ENCODE data around the gene PPID. TPM values are rescaled to one million over a fixed set of nuclear protein-coding genes. Genes with fewer than 3 reads are reported as not detected.

PPID gene
- total RNA-seq, 2 experiments from 2014 or later: 72.0 to 78.1 TPM

- Mint-ChIP-seq H3K27me3 (no peaks in the 10 kb centered on the region), H3K27ac (no peak overlapping the region), H3K4me1 (no peaks in the 10 kb centered on the region), H3K9me3 (ENCODE audit: low read depth) (no peaks in the 10 kb centered on the region), H3K36me3 (ENCODE audit: low read depth) (peaks cover 13% of the 10 kb centered on the region), H3K4me3 (no peak overlapping the region)
- ChIA-PET POLR2A (no interaction called here), CTCF (no interaction called here)
- intact Hi-C loops (cut with DNase I, micrococcal nuclease): no loop called here
- DNase-seq (no peak), ATAC-seq (no peak)
These were observed 34.4 kb downstream of the PPID start for GRCh38 chr4:158688813-158689212.

- peaks cover 9% of the 10 kb centered on the region for H3K36me3 Mint-ChIP-seq (ENCODE audit: low read depth)
- ChIA-PET POLR2A (no interaction called here), CTCF (no interaction called here)
- H3K9me3 Mint-ChIP-seq (ENCODE audit: low read depth): no peaks in the 10 kb centered on the region
- ATAC-seq (no peak), DNase-seq (no peak)
- no peak overlapping the region for H3K4me3 Mint-ChIP-seq
- H3K4me1 Mint-ChIP-seq: no peaks in the 10 kb centered on the region
- H3K27ac Mint-ChIP-seq: no peak overlapping the region
- H3K27me3 Mint-ChIP-seq: no peaks in the 10 kb centered on the region
- intact Hi-C loops (cut with DNase I, micrococcal nuclease): no loop called here
These were observed 41.1 kb downstream of the PPID start for GRCh38 chr4:158682066-158682465.

- no peak for DNase-seq
- ChIA-PET POLR2A (no interaction called here), CTCF (no interaction called here)
- H3K27ac Mint-ChIP-seq: no peak overlapping the region
- intact Hi-C loops (cut with DNase I, micrococcal nuclease): no loop called here
- no peaks in the 10 kb centered on the region for H3K27me3 Mint-ChIP-seq
- no peak overlapping the region for H3K4me3 Mint-ChIP-seq
- no peaks in the 10 kb centered on the region for H3K4me1 Mint-ChIP-seq
- H3K9me3 Mint-ChIP-seq (ENCODE audit: low read depth): no peaks in the 10 kb centered on the region
- no peak for ATAC-seq
- H3K36me3 Mint-ChIP-seq (ENCODE audit: low read depth): peaks cover 9% of the 10 kb centered on the region
These were observed 41.6 kb downstream of the PPID start for GRCh38 chr4:158681629-158682028.

- POLR2A ChIA-PET: no interaction called here
- CTCF ChIA-PET: interaction anchor here (1.0 kb wide), 1 partner anchor 23 kb away, joined by 3 read pairs; no protein-coding TSS in a partner anchor
- Mint-ChIP-seq H3K4me1 (peaks cover 1% of the 10 kb centered on the region), H3K9me3 (ENCODE audit: low read depth) (no peaks in the 10 kb centered on the region), H3K27me3 (no peaks in the 10 kb centered on the region), H3K4me3 (no peak overlapping the region), H3K27ac (no peak overlapping the region), H3K36me3 (ENCODE audit: low read depth) (peaks cover 6% of the 10 kb centered on the region)
- no peak for ATAC-seq
- DNase-seq: no peak
- intact Hi-C loops (cut with DNase I, micrococcal nuclease): no loop called here
These were observed 44.4 kb downstream of the PPID start for GRCh38 chr4:158678767-158679166.

GRCh38 chr4:158676076-158676475 is 47.1 kb downstream of the PPID start:
- Mint-ChIP-seq H3K36me3 (ENCODE audit: low read depth) (peaks cover 6% of the 10 kb centered on the region), H3K9me3 (ENCODE audit: low read depth) (no peaks in the 10 kb centered on the region), H3K27ac (no peak overlapping the region), H3K4me1 (peaks cover 7% of the 10 kb centered on the region), H3K4me3 (no peak overlapping the region), H3K27me3 (no peaks in the 10 kb centered on the region)
- CTCF ChIA-PET: no interaction called here
- intact Hi-C loops (cut with DNase I, micrococcal nuclease): no loop called here
- ATAC-seq (no peak), DNase-seq (no peak)
- POLR2A ChIA-PET: no interaction called here

GRCh38 chr4:158673633-158674032 is 49.6 kb downstream of the PPID start:
- Mint-ChIP-seq H3K27me3 (no peaks in the 10 kb centered on the region), H3K27ac (no peak overlapping the region), H3K4me1 (peaks cover 18% of the 10 kb centered on the region), H3K4me3 (peak overlapping the region; percentile 16), H3K36me3 (ENCODE audit: low read depth) (peaks cover 4% of the 10 kb centered on the region), H3K9me3 (ENCODE audit: low read depth) (no peaks in the 10 kb centered on the region)
- no peak for ATAC-seq
- intact Hi-C loops (cut with DNase I, micrococcal nuclease): loop anchor here (5.0 kb wide), 5 partner anchors 139 to 504 kb away; no protein-coding TSS in a partner anchor
- POLR2A ChIA-PET: no interaction called here
- CTCF ChIA-PET: no interaction called here
- DNase-seq: no peak

- Mint-ChIP-seq H3K4me3 (peak within 1 kb of the TSS; percentile 97), H3K27ac (peak within 1 kb of the TSS; percentile 97), H3K36me3 (ENCODE audit: low read depth) (peaks cover 6% of the 10 kb centered on the region), H3K4me1 (peaks cover 18% of the 10 kb centered on the region), H3K9me3 (ENCODE audit: low read depth) (no peaks in the 10 kb centered on the region), H3K27me3 (no peaks in the 10 kb centered on the region)
- peak; percentile 88 for ATAC-seq
- DNase-seq: peak; percentile 98
- CTCF ChIA-PET: interaction anchor here (0.7 kb wide), 2 partner anchors 43 to 134 kb away, joined by 3 read pairs; no protein-coding TSS in a partner anchor
- intact Hi-C loops (cut with DNase I, micrococcal nuclease): loop anchor here (1.0 to 5.0 kb wide), 12 partner anchors 51 to 534 kb away; partner anchors contain the start of genes PPID (in 2 of the 2), RAPGEF2 (in 2 of the 2) and FNIP2 (in 1 of the 2)
- POLR2A ChIA-PET: interaction anchor here (0.6 kb wide), 1 partner anchor 53 kb away, joined by 3 read pairs; no protein-coding TSS in a partner anchor
These were observed 51.0 kb downstream of the PPID start, which contains the start of gene ETFDH for GRCh38 chr4:158671915-158672806. TSS of gene ETFDH (plus strand) at chr4:158672296. CDS start at chr4:158672457, 161 bp downstream.

GRCh38 chr4:158671665-158671914 is 51.6 kb downstream of the PPID start, which contains the start of gene C4orf46:
TSS of gene C4orf46 (minus strand) at chr4:158671887. CDS start at chr4:158671801, 86 bp downstream.
- Mint-ChIP-seq H3K4me1 (peaks cover 18% of the 10 kb centered on the region), H3K9me3 (ENCODE audit: low read depth) (no peaks in the 10 kb centered on the region), H3K27ac (peak within 1 kb of the TSS; percentile 97), H3K36me3 (ENCODE audit: low read depth) (peaks cover 6% of the 10 kb centered on the region), H3K4me3 (peak within 1 kb of the TSS; percentile 97), H3K27me3 (no peaks in the 10 kb centered on the region)
- ATAC-seq (no peak), DNase-seq (no peak)
- ChIA-PET CTCF (interaction anchor here (0.7 to 1.4 kb wide), 4 partner anchors 42 to 531 kb away, joined by 3 to 4 read pairs (median 3); partner anchors contain the start of gene FNIP2), POLR2A (interaction anchor here (0.6 kb wide), 1 partner anchor 53 kb away, joined by 3 read pairs; no protein-coding TSS in a partner anchor)
- intact Hi-C loops (cut with DNase I, micrococcal nuclease): loop anchor here (1.0 to 5.0 kb wide), 9 partner anchors 98 to 535 kb away; partner anchors contain the start of genes FNIP2 (in 1 of the 2) and RAPGEF2 (in 1 of the 2)

GRCh38 chr4:158670975-158671664 is 52.1 kb downstream of the PPID start:
- Mint-ChIP-seq H3K4me3 (peak overlapping the region; percentile 97), H3K4me1 (peaks cover 18% of the 10 kb centered on the region), H3K36me3 (ENCODE audit: low read depth) (peaks cover 6% of the 10 kb centered on the region), H3K27me3 (no peaks in the 10 kb centered on the region), H3K9me3 (ENCODE audit: low read depth) (no peaks in the 10 kb centered on the region), H3K27ac (peak overlapping the region; percentile 97)
- DNase-seq (peak; percentile 82), ATAC-seq (peak; percentile 32)
- ChIA-PET POLR2A (interaction anchor here (0.6 kb wide), 1 partner anchor 54 kb away, joined by 3 read pairs; no protein-coding TSS in a partner anchor), CTCF (interaction anchor here (0.7 to 1.4 kb wide), 7 partner anchors 29 to 531 kb away, joined by 3 to 4 read pairs (median 3); partner anchors contain the start of gene FNIP2)
- intact Hi-C loops (cut with DNase I, micrococcal nuclease): loop anchor here (1.0 to 5.0 kb wide), 9 partner anchors 98 to 535 kb away; partner anchors contain the start of genes FNIP2 (in 1 of the 2) and RAPGEF2 (in 1 of the 2)

GRCh38 chr4:158669310-158669709 is 53.9 kb downstream of the PPID start:
- peaks cover 18% of the 10 kb centered on the region for H3K4me1 Mint-ChIP-seq
- no peak overlapping the region for H3K27ac Mint-ChIP-seq
- H3K36me3 Mint-ChIP-seq (ENCODE audit: low read depth): peaks cover 13% of the 10 kb centered on the region
- DNase-seq (no peak), ATAC-seq (no peak)
- H3K27me3 Mint-ChIP-seq: no peaks in the 10 kb centered on the region
- ChIA-PET CTCF (interaction anchor here (0.7 to 1.1 kb wide), 6 partner anchors 11 to 523 kb away, joined by 3 to 4 read pairs (median 3); no protein-coding TSS in a partner anchor), POLR2A (no interaction called here)
- intact Hi-C loops (cut with DNase I, micrococcal nuclease): no loop called here
- no peaks in the 10 kb centered on the region for H3K9me3 Mint-ChIP-seq (ENCODE audit: low read depth)
- no peak overlapping the region for H3K4me3 Mint-ChIP-seq

- Mint-ChIP-seq H3K4me1 (peaks cover 16% of the 10 kb centered on the region), H3K9me3 (ENCODE audit: low read depth) (no peaks in the 10 kb centered on the region), H3K4me3 (no peak overlapping the region), H3K27ac (no peak overlapping the region), H3K27me3 (no peaks in the 10 kb centered on the region), H3K36me3 (ENCODE audit: low read depth) (peaks cover 13% of the 10 kb centered on the region)
- intact Hi-C loops (cut with DNase I, micrococcal nuclease): no loop called here
- ChIA-PET CTCF (interaction anchor here (0.7 to 1.2 kb wide), 3 partner anchors 13 to 536 kb away, joined by 3 to 4 read pairs (median 4); no protein-coding TSS in a partner anchor), POLR2A (no interaction called here)
- DNase-seq: peak; percentile 40
- no peak for ATAC-seq
These were observed 55.5 kb downstream of the PPID start for GRCh38 chr4:158667651-158668198.

Measured in activated CD4-positive, alpha-beta T cell treated with anti-CD3 and anti-CD28 coated beads for 36 hours (primary cell).